ENCODE data around the gene SLC12A5. TPM values are rescaled to one million over a fixed set of nuclear protein-coding genes. Genes with fewer than 3 reads are reported as not detected.

The SLC12A5 gene
- total and polyA plus RNA-seq, 12 donors = 0.28 to 1.3 (median 1.0) TPM; not detected in 8

DNA sequence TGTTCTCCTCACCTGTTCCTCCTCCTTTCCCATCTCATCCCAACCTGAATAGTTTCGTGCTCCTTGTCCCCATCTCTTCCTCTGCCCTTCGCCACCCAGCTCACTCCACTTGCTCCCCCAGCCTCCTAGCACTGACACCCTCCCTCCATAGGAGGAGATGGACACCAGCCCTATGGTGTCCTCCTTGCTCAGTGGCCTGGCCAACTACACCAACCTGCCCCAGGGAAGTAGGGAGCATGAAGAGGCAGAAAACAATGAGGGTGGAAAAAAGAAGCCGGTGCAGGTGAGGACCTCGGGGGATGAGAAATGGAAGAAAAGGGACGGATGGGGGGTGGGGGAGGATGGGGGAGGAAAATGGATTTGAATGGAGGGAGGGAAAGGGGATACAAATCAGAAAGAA, 6.2 kb downstream of the SLC12A5 start:
- DNase-seq = no peak
- Histone ChIP-seq H3K4me1 (peaks cover 0 to 11% (median 9%) of the 10 kb centered on the region in 9 donors), H3K9me3 (no peaks in the 10 kb centered on the region), H3K27me3 (peaks cover 18 to 70% (median 60%) of the 10 kb centered on the region in 7 donors), H3K4me3 (no peak overlapping the region), H3K36me3 (no peaks in the 10 kb centered on the region), H3K27ac (no peak overlapping the region)
- no peak for ATAC-seq
- TF ChIP-seq, protein P1, sequence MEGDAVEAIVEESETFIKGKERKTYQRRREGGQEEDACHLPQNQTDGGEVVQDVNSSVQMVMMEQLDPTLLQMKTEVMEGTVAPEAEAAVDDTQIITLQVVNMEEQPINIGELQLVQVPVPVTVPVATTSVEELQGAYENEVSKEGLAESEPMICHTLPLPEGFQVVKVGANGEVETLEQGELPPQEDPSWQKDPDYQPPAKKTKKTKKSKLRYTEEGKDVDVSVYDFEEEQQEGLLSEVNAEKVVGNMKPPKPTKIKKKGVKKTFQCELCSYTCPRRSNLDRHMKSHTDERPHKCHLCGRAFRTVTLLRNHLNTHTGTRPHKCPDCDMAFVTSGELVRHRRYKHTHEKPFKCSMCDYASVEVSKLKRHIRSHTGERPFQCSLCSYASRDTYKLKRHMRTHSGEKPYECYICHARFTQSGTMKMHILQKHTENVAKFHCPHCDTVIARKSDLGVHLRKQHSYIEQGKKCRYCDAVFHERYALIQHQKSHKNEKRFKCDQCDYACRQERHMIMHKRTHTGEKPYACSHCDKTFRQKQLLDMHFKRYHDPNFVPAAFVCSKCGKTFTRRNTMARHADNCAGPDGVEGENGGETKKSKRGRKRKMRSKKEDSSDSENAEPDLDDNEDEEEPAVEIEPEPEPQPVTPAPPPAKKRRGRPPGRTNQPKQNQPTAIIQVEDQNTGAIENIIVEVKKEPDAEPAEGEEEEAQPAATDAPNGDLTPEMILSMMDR (IDR thresholded peaks at IDR 0.05) = no peak
- WGBS, 2 donors = 59 to 62% methylated on average over 5 of the region's 5 CpGs
- intact Hi-C loops (cut with DNase I) = no loop called here

- intact Hi-C loops (cut with DNase I) = no loop called here
- no peaks in the 10 kb centered on the region for H3K9me3 ChIP-seq
- TF ChIP-seq, protein P1 (IDR thresholded peaks at IDR 0.05) = no peak
- H3K27me3 ChIP-seq = peaks cover 14 to 66% (median 60%) of the 10 kb centered on the region in 7 donors
- H3K4me1 ChIP-seq = peaks cover 0 to 11% (median 9%) of the 10 kb centered on the region in 9 donors
- WGBS, 2 donors = 71 to 81% methylated on average over 6 of the region's 6 CpGs
- no peak overlapping the region for H3K27ac ChIP-seq
- DNase-seq = no peak
- H3K4me3 ChIP-seq = no peak overlapping the region
- no peaks in the 10 kb centered on the region for H3K36me3 ChIP-seq
- no peak for ATAC-seq
These were observed 6.7 kb downstream of the SLC12A5 start for GRCh38 chr20:46035713-46036112.

GRCh38 chr20:46036370-46036769, 7.4 kb downstream of the SLC12A5 start:
- peaks cover 9 to 64% (median 60%) of the 10 kb centered on the region in 7 donors for H3K27me3 ChIP-seq
- H3K27ac ChIP-seq = no peak overlapping the region
- H3K4me3 ChIP-seq = no peak overlapping the region
- no peaks in the 10 kb centered on the region for H3K9me3 ChIP-seq
- H3K4me1 ChIP-seq = peaks cover 0 to 11% (median 8%) of the 10 kb centered on the region in 9 donors
- 86% methylated on average over 8 of the region's 8 CpGs for WGBS, 2 donors
- no peaks in the 10 kb centered on the region for H3K36me3 ChIP-seq
- no peak for ATAC-seq
- DNase-seq = no peak
- intact Hi-C loops (cut with DNase I) = no loop called here
- TF ChIP-seq, protein P1 (IDR thresholded peaks at IDR 0.05) = no peak

DNA sequence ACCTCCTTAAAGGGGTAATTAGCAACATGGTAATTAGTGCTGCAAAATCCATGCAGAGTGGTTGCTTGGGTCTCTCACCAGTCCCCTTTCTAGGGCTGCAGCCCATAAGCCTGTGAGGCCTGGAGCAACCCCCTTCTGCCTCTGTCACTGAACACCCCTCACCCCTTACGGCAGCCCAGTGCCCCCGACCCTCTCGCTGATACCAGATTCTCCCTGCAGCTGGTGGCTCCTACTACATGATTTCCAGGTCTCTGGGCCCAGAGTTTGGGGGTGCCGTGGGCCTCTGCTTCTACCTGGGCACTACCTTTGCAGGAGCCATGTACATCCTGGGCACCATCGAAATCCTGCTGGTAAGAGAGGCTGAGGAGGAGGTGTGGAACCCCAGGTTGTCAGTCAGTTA, 8.0 kb downstream of the SLC12A5 start:
- TF ChIP-seq, protein P1 (IDR thresholded peaks at IDR 0.05) = no peak
- H3K36me3 ChIP-seq = no peaks in the 10 kb centered on the region
- H3K27me3 ChIP-seq = peaks cover 5 to 64% (median 60%) of the 10 kb centered on the region in 7 donors
- no peak overlapping the region for H3K27ac ChIP-seq
- 59 to 64% methylated on average over 5 of the region's 5 CpGs for WGBS, 2 donors
- ATAC-seq (no peak), DNase-seq (no peak)
- H3K9me3 ChIP-seq = no peaks in the 10 kb centered on the region
- peaks cover 0 to 5% (median 2%) of the 10 kb centered on the region in 9 donors for H3K4me1 ChIP-seq
- no peak overlapping the region for H3K4me3 ChIP-seq
- intact Hi-C loops (cut with DNase I) = no loop called here

Data from heart right ventricle (tissue), 16 donors.